NCI-H2029 (cell line): ENCODE measurements around the gene USP17L15.
"Not testable (repeated sequence)": the region's sequence is repeated elsewhere in the genome, so short reads cannot be mapped to it uniquely, and the experiment has no call there.

Experiments
- DNase-seq: peaks from one replicate; lab custom pipeline; 2025; lab: John Stamatoyannopoulos, UW

The USP17L15 gene

GRCh38 chr4:9234085-9234484 lies at the start of gene USP17L15:
Gene USP17L15, plus strand, starts transcription at chr4:9234385. Its CDS starts 0 bp downstream, at chr4:9234385.
- not testable (repeated sequence) for DNase-seq

- not testable (repeated sequence) for DNase-seq
Observed at GRCh38 chr4:9210357-9210756, 23.8 kb upstream of the USP17L15 start, which contains the start of gene USP17L10. Gene USP17L10, plus strand, starts transcription at chr4:9210657. Its CDS starts 0 bp downstream, at chr4:9210657.

GRCh38 chr4:9214701-9215100 lies 19.5 kb upstream of the USP17L15 start:
- not testable (repeated sequence) for DNase-seq

- not testable (repeated sequence) for DNase-seq
Observed at GRCh38 chr4:9215105-9215504, 19.1 kb upstream of the USP17L15 start, which contains the start of gene USP17L11. Gene USP17L11, plus strand, starts transcription at chr4:9215405. Its CDS starts 0 bp downstream, at chr4:9215405.

GRCh38 chr4:9219852-9220251 lies 14.3 kb upstream of the USP17L15 start, which contains the start of gene USP17L12:
Gene USP17L12, plus strand, starts transcription at chr4:9220152. Its CDS starts 0 bp downstream, at chr4:9220152.
- DNase-seq, result not testable (repeated sequence)

- not testable (repeated sequence) for DNase-seq
Observed at GRCh38 chr4:9224596-9224995, 9.6 kb upstream of the USP17L15 start, which contains the start of gene USP17L13. Gene USP17L13, plus strand, starts transcription at chr4:9224896. Its CDS starts 0 bp downstream, at chr4:9224896.

- not testable (repeated sequence) for DNase-seq
Observed at GRCh38 chr4:9230249-9230648, 3.9 kb upstream of the USP17L15 start.

- not testable (repeated sequence) for DNase-seq
Observed at GRCh38 chr4:9238461-9238860, 4.3 kb downstream of the USP17L15 start.

GRCh38 chr4:9243579-9243978 lies 9.4 kb downstream of the USP17L15 start, which contains the start of gene USP17L17:
Gene USP17L17, plus strand, starts transcription at chr4:9243879. Its CDS starts 0 bp downstream, at chr4:9243879.
- DNase-seq, result not testable (repeated sequence)

GRCh38 chr4:9247953-9248680 lies 13.9 kb downstream of the USP17L15 start, which contains the start of gene USP17L18:
Gene USP17L18, plus strand, starts transcription at chr4:9248630. Its CDS starts 0 bp downstream, at chr4:9248630.
- DNase-seq, result not testable (repeated sequence)

- DNase-seq, result not testable (repeated sequence)
Observed at GRCh38 chr4:9253078-9253477, 18.9 kb downstream of the USP17L15 start, which contains the start of gene USP17L19. Gene USP17L19, plus strand, starts transcription at chr4:9253378. Its CDS starts 0 bp downstream, at chr4:9253378.

- not testable (repeated sequence) for DNase-seq
Observed at GRCh38 chr4:9257824-9258223, 23.6 kb downstream of the USP17L15 start, which contains the start of gene USP17L20. Gene USP17L20, plus strand, starts transcription at chr4:9258124. Its CDS starts 0 bp downstream, at chr4:9258124.

GRCh38 chr4:9262572-9262971 lies 28.4 kb downstream of the USP17L15 start, which contains the start of gene USP17L21:
Gene USP17L21, plus strand, starts transcription at chr4:9262872. Its CDS starts 0 bp downstream, at chr4:9262872.
- not testable (repeated sequence) for DNase-seq

- not testable (repeated sequence) for DNase-seq
Observed at GRCh38 chr4:9267319-9267718, 33.1 kb downstream of the USP17L15 start, which contains the start of gene USP17L22. Gene USP17L22, plus strand, starts transcription at chr4:9267619. Its CDS starts 0 bp downstream, at chr4:9267619.

GRCh38 chr4:9271719-9272118 lies 37.5 kb downstream of the USP17L15 start:
- DNase-seq, result not testable (repeated sequence)
